ENCODE results near the gene RNU6-1.

DNA sequence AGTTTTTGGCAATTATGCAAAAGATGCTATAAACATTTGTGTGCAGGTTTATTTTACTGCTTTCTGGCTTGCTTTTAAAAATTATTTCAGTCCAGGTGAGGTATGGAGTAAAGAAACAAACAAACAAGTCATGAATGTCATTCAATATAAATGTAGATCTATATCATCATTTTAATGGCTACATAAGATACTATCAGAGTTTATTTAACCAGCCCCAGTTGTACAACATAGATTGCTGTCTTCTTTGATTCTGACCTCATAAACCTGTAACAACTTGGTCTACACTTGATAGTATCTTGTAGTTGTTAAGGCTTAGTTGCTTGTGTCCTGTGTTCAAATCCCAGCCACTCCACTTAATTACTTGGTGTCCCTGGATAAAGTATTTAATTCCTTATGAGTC lies 46.0 kb upstream of the RNU6-1 start:
- TF ChIP-seq, protein P1, sequence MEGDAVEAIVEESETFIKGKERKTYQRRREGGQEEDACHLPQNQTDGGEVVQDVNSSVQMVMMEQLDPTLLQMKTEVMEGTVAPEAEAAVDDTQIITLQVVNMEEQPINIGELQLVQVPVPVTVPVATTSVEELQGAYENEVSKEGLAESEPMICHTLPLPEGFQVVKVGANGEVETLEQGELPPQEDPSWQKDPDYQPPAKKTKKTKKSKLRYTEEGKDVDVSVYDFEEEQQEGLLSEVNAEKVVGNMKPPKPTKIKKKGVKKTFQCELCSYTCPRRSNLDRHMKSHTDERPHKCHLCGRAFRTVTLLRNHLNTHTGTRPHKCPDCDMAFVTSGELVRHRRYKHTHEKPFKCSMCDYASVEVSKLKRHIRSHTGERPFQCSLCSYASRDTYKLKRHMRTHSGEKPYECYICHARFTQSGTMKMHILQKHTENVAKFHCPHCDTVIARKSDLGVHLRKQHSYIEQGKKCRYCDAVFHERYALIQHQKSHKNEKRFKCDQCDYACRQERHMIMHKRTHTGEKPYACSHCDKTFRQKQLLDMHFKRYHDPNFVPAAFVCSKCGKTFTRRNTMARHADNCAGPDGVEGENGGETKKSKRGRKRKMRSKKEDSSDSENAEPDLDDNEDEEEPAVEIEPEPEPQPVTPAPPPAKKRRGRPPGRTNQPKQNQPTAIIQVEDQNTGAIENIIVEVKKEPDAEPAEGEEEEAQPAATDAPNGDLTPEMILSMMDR (IDR thresholded peaks at IDR 0.05): no peak
- TF ChIP-seq POLR2A (IDR thresholded peaks at IDR 0.05): no peak
